ENCODE results near the gene NUMBL.
"Not testable (repeated sequence)": the region's sequence is repeated elsewhere in the genome, so short reads cannot be mapped to it uniquely, and the experiment has no call there.

NUMBL gene

DNA sequence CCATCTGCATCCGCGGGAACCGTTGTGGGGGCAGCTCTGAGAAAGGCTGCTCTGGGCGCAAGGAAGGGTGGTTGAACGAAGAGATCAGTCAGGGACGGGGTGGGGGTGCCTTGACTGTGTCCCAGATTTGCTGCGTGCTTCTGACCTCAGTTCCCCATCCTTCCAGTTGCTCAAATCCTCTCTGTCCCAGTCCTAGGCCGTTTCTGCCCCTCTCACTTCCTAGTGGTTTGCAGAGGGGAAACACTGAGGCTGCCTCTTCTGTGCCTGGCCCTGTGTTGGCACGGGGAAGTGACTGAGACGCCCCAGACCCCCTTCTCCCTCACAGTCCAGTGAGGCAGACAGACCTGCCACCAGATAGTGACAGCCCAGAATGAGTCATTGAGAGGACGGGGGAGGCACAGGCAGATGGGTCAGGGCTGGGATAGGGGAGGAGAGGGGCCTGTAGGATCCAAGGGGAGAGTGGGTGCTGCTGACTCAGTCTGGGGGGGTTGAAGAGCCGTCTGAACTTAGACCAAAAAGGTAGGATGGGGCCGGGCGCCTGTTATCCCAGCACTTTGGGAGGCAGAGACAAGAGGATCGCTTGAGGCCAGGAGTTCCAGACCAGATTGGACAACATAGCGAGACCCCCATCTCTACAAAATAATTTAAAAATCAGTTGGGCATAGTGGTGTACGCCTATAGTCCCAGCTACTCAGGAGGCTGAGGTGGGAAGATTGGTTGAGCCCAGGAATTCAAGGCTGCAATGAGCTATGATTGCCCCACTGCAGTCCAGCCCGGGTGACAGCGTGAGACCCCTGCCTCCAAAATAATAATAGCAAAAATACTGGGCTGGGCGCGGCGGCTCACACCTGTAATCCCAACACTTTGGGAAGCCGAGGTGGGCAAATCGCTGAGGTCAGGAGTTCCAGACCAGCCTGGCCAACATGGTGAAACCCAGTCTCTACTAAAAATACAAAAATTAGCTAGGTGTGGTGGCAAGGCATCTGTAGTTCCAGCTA, 26.5 kb downstream of the NUMBL start:
- no peak for DNase-seq (ENCODE audit: low read depth)

DNA sequence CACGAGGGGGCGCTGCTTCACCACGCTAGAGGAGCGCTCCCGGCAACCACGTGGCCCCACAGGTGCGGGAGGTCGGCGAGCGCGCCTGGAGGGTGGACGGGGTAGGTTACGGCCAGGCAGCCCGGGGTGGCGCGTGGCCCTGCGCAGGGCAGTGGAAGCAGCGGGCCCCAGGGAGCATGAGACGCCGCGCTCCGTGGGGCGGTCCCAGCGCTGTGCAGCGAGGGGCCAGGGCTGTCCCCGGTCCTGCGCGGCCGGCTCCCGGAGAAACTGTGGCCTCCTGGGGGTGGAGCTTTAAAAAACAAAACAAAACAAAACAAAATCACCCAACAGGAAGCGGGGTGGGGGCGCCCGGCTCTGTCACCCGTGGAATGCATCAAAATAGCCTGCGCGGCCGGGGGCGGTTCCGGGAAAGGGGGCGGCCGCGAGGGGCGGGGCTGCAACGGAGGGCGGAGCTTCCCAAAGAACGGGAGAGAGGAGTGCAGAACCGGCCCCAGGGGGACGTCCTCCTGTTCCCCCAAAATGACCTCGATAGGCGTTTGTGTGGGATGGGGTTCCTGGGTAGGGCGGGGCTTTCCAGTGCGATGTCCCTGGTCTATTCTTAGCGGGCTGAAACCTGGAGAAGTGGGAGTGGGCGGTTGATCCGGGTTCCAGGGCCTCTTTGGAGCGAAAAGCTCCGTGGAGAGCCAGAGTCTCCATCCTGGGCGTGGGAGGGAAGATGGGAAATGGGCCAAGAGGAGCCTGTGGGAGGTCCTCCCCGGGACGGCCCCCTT, 27.3 kb downstream of the NUMBL start:
- peak; percentile 83 for DNase-seq (ENCODE audit: low read depth)

DNA sequence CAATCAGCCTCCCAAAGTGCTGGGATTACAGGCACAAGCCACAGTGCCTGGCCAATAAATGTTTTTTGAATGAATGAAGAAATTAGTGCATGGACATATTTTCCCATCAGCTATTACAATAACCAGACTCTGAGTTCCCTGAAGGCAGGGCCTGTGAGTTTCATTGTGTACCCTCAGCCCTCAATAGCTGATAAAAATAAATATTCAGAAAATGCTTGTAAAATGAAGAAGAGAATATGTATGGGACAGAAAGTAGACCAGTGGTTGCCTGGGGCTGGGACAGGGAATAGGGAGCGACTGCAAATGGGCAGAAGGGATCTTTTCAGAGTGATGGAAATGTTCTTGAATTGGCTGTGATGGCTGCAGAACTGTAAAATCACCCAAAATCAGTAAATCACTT, 28.8 kb downstream of the NUMBL start:
- DNase-seq (ENCODE audit: low read depth) = no peak

DNA sequence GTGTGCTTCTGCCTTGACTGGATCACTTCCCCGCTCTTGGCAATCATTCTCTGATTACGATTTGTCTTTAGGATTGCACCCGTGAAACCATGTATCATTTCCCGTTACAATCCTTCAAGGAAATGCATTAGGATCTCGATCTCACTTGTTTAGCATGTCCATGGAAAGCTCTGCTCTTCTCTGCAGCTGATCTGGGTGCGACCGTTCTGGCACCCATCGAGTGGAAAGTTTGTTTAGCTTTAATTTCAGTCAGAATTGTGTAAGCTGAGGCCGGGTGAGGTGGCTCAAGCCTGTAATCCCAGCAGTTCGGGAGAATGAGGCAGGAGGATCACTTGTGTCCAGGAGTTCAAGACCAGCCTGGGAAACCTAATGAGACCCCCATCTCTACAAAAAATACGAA, 30.9 kb downstream of the NUMBL start:
- DNase-seq (ENCODE audit: low read depth) = no peak

DNA sequence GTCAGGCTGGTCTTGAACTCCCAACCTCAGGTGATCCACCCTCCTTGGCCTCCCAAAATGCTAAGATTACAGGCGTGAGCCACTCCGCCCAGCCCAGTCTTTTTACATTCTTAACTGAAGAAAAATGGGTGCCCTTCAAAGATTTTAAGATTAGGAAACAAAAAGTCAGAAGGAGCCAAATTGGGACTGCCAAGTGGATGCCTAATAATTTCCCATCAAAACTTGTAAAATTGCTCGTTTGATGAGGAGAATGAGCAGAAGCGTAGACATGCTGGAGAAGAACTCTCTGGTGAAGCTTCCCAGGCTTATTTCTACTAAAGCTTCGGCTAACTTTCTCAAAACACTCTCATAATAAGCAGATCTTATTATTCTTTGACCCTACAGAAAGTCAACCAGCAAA, 31.3 kb downstream of the NUMBL start:
- no peak for DNase-seq (ENCODE audit: low read depth)

DNA sequence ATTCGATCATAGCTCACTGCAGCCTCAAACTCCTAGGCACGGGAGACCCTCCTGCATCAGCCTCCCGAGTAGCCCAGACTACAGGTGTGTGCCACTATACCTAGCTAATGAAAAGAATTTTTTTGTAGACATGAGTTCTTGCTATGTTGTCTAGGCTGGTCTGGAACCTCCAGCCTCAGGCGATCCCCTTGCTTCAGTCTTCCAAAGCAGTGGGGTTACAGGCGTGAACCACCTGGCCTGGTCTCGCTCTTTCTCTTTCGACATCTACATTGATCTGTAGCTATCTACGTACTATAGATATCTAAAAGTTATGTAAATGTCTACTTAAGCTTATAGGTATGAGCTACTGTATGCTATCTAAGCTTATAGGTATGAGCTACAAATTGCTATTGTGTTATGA, 32.4 kb downstream of the NUMBL start:
- DNase-seq (ENCODE audit: low read depth) = no peak

DNA sequence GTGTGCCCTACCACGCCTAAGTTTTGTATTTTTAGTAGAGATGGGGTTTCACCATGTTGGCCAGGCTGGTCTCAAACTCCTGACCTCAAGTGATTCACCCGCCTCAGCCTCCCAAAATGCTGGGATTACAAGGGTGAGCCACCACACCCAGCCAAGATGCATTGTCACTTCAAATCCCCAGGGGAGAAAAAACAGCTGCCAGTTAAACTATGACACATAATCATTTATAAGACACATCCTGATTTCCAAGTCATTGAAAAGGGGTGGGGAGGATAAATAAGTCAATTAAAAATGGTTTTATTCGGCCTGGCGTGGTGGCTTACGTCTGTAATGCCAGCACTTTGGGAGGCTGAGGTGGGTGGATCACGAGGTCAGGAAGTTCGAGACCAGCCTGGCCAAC, 34.8 kb downstream of the NUMBL start:
- not testable (repeated sequence) for DNase-seq (ENCODE audit: low read depth)

DNA sequence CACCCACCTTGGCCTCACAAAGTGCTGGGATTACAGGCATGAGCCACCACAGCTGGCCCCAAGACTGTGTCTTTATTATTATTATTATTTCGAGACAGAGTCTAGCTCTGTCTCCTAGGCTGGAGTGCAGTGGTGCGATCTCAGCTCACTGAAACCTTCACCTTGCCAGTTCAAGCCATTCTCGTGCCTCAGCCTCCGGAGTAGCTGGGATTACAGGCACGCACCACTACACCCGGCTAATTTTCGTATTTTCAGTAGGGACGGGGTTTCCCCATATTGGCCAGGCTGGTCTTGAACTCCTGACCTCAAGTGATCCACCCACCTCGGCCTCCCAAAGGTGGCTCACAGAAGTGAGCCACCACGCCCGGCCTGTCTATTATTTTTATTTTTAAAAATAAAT, 38.1 kb downstream of the NUMBL start:
- not testable (repeated sequence) for DNase-seq (ENCODE audit: low read depth)

DNA sequence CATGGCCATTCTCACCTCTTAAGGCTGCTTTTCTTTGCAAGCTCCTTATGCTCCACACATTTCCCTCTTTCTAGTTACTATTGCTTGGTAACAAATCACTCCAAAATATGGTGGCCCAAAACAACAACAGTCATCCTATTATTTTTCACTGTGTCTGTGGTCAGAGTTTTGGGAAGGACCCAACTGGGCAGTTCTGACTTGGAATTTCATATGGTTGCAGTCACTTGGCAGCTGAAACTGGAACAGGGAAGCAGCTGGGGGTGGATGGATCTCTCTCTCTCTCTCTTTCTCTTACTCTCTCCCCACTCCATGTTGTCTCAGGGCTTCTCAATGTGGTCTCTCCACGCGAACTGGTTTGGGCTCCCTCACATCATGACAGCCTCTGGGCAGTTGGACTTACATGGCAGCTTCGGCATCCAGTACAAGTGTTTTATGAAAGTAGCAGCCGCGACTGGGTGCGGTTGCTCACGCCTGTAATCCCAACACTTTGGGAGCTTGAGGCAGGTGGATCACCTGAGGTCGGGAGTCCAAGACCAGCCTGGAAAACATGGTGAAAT, 39.6 kb downstream of the NUMBL start:
- no peak for DNase-seq (ENCODE audit: low read depth)

DNA sequence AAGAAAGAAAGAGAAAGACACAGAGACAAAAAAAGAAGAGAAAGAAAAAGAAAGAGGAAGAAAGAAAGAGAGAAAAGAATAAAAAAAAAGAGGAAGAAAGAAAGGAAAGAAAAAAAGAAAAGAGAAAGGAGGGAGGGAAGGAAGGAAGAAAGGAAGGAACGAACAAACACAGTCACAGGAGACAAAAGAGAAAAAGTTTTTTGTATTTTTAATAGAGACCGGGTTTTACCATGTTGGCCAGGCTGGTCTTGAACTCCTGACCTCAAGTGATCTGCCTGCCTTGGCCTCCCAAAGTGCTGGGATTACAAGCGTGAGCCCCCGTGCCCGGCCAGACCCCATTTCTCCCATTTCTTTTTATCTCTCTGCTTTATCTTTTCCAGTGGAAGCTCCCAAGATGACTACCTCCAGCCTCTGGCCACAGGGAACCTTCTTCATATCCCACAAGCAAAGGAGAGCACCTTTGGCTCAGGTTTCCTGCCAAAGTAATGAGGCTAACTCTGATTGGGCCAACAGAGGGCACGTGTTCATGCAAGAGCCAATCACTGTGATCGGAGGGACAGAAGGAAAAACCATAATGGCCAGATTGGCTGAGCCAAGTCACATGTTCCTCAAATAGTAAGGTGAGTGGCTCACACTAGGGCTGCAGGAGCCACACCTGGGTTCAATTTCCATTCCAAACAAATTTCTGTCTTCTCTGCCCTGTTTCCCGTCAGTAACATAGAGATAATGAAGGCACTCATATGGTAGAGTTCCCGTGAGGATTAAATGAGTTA, 40.4 kb downstream of the NUMBL start:
- DNase-seq (ENCODE audit: low read depth) = not testable (repeated sequence)

DNA sequence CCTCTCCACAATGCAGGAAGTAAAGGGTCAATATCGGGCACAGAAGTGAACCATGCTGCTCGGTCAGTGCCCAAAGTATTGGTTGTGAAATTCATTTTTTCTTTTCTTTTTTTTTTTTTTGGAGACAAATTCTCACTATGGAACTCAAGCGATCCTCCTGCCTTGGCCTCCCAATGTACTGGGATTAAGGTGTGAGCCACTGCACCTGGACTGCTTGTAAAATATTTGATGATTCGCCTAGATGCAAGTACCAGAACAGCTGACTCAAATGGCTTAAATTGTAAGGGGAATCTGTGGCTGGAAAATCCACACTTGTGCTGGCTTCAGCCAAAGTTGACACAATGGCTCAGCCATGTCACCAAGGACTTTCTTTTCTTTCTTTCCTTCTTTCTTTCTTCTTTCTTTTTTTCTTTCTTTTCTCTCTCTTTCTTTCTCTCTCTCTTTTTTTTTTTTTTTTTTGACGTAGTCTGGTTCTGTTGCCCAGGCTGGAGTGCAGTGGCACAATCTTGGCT, 43.7 kb downstream of the NUMBL start:
- DNase-seq (ENCODE audit: low read depth) = no peak

DNA sequence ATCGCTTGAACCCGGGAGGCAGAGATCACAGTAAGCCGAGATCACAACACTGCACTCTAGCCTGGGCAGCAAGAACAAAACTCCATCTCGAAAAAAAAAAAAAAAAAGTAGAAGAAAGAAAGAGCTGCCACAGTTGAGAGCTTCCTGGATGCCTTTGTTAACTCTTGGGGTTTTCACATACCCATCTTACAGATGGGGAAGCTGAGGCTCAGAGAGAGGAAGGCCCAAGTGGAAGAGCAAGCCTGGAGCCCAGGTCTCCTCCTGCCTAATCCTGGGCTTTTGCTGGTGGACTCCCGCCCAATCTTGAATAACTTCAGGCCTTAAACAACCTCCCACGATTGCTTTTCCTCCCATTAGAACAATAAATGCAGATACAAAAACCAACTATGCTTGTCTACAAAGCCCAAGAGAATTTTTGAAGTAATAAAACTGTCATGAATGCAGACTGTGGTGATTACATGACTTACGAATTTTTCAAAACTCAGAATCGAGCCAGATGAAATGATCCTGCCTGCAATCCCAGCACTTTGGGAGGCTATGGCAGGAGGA, 47.6 kb downstream of the NUMBL start:
- DNase-seq (ENCODE audit: low read depth) = no peak

DNA sequence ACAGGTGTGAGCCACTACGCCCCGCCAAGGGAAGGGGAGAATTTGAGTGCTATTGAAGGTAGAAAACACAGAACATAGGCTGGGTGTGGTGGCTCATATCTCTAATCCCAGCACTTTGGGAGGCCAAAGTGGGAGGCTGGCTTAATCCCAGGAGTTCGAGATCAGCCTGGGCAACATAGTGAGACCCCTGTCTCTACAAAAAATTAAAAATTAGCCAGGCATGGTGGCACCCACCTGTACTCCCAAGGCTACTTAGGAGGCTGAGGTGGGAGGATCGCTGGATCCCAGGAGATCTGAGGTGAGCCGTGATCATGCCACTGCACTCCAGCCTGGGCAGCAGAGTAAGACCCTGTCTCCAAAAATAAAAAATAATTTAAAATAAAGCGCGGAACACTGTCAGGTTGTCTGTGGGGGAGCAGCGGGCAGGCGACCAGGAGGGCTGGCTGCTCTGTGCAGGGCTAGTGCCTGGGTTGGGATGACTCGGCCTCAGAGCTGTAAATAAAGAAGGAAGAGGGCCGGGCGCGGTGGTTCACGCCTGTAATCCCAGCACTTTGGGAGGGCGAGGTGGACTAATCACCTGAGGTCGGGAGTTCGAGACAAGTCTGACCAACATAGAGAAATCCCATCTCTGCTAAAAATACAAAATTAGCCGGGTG, 48.3 kb downstream of the NUMBL start:
- no peak for DNase-seq (ENCODE audit: low read depth)

DNA sequence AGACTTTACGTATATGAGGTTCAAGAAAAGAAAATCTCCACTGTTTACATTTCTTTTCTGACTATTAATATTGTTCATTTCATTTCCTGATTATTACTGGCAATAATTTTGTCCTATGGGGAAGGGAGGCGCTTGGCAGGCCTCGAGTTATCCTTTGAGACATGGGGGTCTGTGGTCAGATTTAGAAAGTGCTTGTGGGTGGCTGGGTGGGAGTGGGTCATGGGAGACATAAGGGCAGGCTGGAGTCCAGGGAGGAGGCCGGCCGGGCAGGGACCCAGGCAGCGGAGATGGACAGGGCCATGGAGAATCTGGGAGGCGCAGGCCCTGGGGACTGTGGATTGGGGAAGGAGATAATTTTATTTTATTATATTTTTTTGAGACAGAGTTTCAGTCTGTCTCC, 49.2 kb downstream of the NUMBL start:
- no peak for DNase-seq (ENCODE audit: low read depth)

DNA sequence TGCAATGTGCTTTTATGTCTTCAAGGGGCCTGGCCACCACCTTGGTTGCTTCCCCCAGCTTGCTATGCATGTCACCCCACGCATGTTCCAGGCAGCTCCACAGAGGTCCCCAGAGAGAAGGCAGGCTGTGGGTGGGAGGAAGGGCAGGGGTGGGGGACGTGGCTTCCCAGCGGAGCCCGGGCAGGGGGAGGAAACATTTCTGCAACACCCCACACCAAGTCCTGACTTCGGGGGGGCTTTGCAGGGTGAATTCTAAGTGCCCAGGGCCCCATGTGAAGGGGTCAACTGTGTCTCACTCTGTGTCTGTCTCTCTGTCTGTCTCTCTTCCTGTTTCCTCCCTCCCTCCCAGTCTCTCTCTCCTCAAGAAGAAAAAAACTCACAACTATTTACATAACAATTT, 49.7 kb downstream of the NUMBL start:
- no peak for DNase-seq (ENCODE audit: low read depth)

DNA sequence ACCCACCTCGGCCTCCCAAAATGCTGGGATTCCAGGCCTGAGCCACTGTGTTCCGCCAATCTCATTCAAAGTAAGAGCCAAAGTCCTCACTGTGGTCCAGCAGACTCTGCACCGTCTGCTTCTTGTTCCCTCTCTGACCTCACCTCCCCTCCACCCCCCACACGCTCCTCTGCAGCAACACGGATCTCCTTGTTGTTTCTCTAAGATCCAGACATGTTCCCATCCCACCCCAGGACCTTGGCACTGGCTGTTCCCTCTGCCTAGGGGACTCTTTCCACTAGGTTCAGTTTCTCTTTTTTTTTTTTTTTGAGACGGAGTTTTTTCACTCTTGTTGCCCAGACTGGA, 50.8 kb downstream of the NUMBL start:
- no peak for DNase-seq (ENCODE audit: low read depth)

DNA sequence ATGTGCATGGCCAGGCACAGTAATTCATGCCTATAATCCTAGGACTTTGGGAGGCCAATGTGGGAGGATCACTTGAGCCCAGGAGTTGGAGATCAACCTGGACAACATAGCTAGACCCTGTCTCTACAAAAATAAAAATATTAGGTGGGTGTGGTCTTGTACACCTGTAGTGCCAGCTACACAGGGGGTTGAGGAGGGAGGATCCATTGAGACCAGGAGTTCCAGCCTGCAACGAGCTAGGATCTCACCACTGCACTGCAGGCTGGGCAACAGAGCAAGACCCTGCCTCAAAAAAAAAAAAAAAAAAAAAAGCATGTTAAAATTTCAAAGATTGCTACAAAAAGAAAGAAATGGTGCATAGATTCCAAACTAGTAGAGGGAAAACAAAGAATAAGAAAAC, 52.1 kb downstream of the NUMBL start:
- DNase-seq (ENCODE audit: low read depth) = no peak

DNA sequence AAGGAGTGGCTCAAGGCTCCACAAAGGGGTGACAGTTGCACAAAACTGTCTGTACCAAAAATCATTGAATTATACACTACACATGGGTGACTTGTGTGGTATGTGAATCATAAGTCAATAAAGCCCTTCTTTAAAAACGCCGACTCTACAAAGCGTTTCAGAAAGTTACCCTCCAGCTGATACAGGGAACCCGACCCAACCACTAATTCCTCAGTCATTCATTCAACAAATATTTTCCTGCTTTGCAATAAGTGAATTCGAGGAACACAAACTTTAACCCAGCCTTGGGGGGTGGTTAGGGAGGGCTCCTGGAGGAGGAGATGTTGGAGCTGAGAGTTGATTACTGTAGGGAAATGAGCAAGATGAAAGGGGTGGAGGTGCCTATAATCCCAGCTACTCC, 57.2 kb downstream of the NUMBL start:
- no peak for DNase-seq (ENCODE audit: low read depth)

DNA sequence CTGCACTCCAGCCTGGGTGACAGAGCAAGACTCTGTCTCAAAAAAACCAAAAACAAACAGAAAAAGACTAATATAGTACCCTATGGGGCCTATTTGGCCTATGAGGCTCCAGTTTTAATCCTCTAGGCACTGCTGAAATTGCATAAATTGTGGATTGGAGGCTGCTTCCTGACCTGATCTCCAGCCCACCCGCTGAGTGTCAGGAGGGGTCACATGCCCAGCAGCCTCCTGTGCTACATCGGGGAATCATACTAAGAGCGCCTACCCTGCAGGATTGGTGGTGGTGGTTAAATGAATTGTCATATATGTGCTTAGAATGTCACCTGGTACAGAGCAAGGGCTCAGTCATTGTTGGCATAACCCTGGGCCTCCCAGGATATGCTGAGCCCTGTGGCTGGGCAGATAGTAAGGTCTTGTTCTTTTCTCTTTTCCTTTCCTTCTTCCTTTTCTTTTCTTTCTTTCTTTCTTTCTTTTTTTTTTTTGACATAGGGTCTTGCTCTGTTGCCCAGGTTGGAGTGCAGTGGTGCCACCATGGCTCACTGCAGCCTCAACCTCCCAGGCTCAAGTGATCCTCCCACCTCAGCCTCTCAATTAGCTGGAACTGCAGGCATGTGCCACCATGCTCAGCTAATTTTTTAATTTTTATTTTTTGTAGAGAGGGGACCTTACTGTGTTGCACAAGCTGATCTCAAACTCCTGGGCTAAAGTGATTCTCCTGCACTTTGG, 58.0 kb downstream of the NUMBL start:
- DNase-seq (ENCODE audit: low read depth) = no peak

DNA sequence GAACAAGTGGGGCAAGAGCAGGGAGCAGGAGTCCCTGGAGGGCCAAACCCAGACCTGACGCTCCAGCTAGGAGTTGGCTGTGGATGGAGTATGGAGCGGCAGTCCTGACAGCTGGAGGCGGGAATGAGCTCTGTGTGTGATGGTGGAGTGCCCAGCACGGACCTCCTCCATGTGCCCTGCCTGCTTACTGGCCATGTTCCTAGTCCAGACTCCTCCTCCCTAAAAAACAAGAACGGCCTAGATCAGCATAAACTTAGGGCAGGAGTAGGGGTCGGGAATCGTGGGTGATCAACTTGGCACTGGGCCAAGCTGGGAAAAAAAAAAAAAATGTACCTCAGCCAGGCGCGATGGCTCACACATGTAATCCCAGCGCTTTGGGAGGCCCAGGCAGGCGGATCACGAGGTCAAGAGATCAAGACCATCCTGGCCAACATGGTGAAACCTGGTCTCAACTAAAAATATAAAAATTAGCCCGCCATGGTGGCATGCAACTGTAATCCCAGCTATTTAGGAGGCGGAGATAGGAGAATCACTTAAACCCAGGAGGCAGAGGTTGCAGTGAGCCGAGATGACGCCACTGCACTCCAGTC, 59.8 kb downstream of the NUMBL start:
- DNase-seq (ENCODE audit: low read depth) = no peak

Measured in stimulated activated CD8-positive, alpha-beta memory T cell treated with anti-CD3 and anti-CD28 coated beads, Interleukin-12 subunit alpha, Interleukin-12 subunit beta, amount 100 ng/mL, for 4 hours (primary cell).